NT2/D1 (cell line): ENCODE results near the gene SOCS4.

Experiments
- YY1 ChIP-seq: IDR thresholded peaks from 2 replicates; pipeline ENCODE4 v1.6.1; 2011; ENCODE audit not compliant: insufficient read length, insufficient read depth
- ZNF274 ChIP-seq: IDR thresholded peaks from 2 replicates; pipeline ENCODE4 v1.6.1; 2011; ENCODE audit warnings: mild to moderate bottlenecking, low read depth, low read length

- TF ChIP-seq YY1 (no peak), ZNF274 (no peak)
Measured at GRCh38 chr14:55073856-55074255, 46.8 kb downstream of the SOCS4 start.
